HL-60 (cell line): ENCODE data around the gene TRPV5.

Source experiments
- DNase-seq, 2 experiments: peaks; one replicate each; pipeline ENCODE4 v3.0.0-alpha.2; 2010 to 2020; ENCODE audit warnings: low read depth in 1 of 2, low spot score in 1 of 2
- H3K27ac ChIP-seq: fragments of 250-450 bp; sonication (Bioruptor Pico); replicated peaks from 2 replicates; pipeline ENCODE4 v1.5.1; 2020; ENCODE audit warnings: mild to moderate bottlenecking, moderate library complexity
- H3K27me3 ChIP-seq: fragments of 250-450 bp; sonication (Bioruptor Pico); 2 replicates; pipeline ENCODE4 v1.5.1; 2021; ENCODE audit warnings: mild to moderate bottlenecking, moderate library complexity; ENCODE audit not compliant: insufficient read depth, poor library complexity, severe bottlenecking
- H3K4me3 ChIP-seq: replicated peaks from 2 replicates; pipeline ENCODE4 v1.5.1; 2011; ENCODE audit warnings: mild to moderate bottlenecking, control low read depth, low read length; ENCODE audit not compliant: insufficient read depth
- GABPA ChIP-seq: IDR thresholded peaks from 2 replicates; pipeline ENCODE4 v1.6.1; 2012; ENCODE audit warnings: low read depth
- POLR2AphosphoS5 ChIP-seq: IDR thresholded peaks from 2 replicates; pipeline ENCODE4 v1.6.1; 2012; ENCODE audit warnings: low read depth
- SPI1 ChIP-seq: IDR thresholded peaks from 2 replicates; pipeline ENCODE4 v1.6.1; 2012; ENCODE audit warnings: low read depth, mild to moderate bottlenecking, borderline replicate concordance
- TF ChIP-seq, protein P1 (sequence below): IDR thresholded peaks from one replicate; pipeline ENCODE4 v1.5.1; 2011; ENCODE audit warnings: low read length, control low read depth, inconsistent platforms; ENCODE audit not compliant: insufficient read depth
- TF ChIP-seq, protein P2 (sequence below): IDR thresholded peaks from 2 replicates; pipeline ENCODE4 v1.6.1; 2012; ENCODE audit warnings: low read depth; ENCODE audit not compliant: insufficient replicate concordance

The TRPV5 gene

DNA sequence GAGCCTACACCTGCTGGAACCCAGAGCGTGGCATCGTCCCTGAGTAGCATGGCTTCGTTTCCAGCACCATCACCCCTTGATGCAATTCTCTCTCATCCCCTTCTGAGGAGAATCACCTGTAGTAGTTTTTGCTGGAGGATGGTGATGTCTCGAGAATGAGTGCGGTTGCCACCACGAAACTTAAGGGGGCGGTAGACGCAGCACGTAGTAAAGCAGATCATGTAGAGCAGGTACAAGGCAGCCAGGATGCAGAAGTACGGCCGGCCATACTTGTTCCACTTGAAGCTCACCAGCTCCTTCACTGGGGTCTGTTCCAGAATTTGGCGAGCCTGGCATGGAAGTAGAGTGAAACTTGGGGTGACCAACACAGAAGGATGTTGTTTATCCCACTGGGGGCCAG is 8.1 kb downstream of the TRPV5 start:
- DNase-seq = no peak
- Histone ChIP-seq H3K4me3 (no peak overlapping the region), H3K27me3 (no peaks in the 10 kb centered on the region), H3K27ac (no peak overlapping the region)
- TF ChIP-seq POLR2AphosphoS5 = no peak
- TF ChIP-seq GABPA = no peak
- no peak for TF ChIP-seq SPI1
- TF ChIP-seq, protein P1, sequence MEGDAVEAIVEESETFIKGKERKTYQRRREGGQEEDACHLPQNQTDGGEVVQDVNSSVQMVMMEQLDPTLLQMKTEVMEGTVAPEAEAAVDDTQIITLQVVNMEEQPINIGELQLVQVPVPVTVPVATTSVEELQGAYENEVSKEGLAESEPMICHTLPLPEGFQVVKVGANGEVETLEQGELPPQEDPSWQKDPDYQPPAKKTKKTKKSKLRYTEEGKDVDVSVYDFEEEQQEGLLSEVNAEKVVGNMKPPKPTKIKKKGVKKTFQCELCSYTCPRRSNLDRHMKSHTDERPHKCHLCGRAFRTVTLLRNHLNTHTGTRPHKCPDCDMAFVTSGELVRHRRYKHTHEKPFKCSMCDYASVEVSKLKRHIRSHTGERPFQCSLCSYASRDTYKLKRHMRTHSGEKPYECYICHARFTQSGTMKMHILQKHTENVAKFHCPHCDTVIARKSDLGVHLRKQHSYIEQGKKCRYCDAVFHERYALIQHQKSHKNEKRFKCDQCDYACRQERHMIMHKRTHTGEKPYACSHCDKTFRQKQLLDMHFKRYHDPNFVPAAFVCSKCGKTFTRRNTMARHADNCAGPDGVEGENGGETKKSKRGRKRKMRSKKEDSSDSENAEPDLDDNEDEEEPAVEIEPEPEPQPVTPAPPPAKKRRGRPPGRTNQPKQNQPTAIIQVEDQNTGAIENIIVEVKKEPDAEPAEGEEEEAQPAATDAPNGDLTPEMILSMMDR = no peak

DNA sequence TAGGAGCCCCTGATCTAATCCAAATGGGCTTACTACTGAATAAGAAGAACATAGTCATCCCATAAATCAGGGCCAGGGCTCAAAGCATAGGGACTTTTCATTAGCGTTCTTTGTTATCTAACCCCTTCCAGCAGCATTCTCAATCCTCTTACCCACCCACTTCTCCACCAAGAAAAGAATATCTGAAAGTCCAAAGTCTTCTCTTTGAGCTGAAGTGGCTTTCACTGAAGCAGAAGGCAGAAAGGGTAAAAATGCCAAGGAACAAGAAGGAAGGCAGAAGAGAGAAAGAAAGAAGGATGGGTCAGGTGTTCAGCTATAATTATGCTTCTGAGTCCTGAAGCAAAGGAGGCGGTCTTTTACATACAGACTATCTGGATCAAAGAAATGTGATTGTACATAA is 10.2 kb downstream of the TRPV5 start:
- TF ChIP-seq, protein P1 = no peak
- TF ChIP-seq SPI1 (no peak), POLR2AphosphoS5 (no peak), GABPA (no peak)
- TF ChIP-seq, protein P2, sequence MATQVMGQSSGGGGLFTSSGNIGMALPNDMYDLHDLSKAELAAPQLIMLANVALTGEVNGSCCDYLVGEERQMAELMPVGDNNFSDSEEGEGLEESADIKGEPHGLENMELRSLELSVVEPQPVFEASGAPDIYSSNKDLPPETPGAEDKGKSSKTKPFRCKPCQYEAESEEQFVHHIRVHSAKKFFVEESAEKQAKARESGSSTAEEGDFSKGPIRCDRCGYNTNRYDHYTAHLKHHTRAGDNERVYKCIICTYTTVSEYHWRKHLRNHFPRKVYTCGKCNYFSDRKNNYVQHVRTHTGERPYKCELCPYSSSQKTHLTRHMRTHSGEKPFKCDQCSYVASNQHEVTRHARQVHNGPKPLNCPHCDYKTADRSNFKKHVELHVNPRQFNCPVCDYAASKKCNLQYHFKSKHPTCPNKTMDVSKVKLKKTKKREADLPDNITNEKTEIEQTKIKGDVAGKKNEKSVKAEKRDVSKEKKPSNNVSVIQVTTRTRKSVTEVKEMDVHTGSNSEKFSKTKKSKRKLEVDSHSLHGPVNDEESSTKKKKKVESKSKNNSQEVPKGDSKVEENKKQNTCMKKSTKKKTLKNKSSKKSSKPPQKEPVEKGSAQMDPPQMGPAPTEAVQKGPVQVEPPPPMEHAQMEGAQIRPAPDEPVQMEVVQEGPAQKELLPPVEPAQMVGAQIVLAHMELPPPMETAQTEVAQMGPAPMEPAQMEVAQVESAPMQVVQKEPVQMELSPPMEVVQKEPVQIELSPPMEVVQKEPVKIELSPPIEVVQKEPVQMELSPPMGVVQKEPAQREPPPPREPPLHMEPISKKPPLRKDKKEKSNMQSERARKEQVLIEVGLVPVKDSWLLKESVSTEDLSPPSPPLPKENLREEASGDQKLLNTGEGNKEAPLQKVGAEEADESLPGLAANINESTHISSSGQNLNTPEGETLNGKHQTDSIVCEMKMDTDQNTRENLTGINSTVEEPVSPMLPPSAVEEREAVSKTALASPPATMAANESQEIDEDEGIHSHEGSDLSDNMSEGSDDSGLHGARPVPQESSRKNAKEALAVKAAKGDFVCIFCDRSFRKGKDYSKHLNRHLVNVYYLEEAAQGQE = no peak
- H3K27ac ChIP-seq = no peak overlapping the region
- no peak overlapping the region for H3K4me3 ChIP-seq
- no peak for DNase-seq
- no peaks in the 10 kb centered on the region for H3K27me3 ChIP-seq

DNA sequence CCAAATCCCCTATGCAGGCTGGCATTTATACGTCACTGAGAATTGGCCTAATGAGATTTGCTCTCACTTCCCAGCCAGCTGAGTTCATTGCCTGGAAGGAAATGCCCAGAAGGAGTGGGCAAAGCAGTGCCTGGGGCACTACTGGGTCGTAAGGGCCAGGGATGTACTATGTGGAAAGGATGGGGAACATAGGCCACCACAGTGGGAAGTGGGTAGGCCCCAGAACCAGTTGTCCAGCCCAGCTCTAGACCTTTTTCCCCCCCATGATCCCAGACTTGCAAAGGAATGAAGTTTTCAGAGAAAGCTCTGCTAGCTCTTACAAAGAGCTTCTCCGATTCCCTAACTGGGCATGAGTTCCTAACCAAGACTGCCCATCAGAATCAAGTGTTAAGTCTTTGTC is 13.9 kb downstream of the TRPV5 start:
- no peak overlapping the region for H3K4me3 ChIP-seq

More for the DNA sequence above, 13.9 kb downstream of the TRPV5 start:
- TF ChIP-seq GABPA (no peak), POLR2AphosphoS5 (no peak), SPI1 (no peak)
- TF ChIP-seq, protein P2 = no peak
- TF ChIP-seq, protein P1 = no peak
- Histone ChIP-seq H3K27ac (no peak overlapping the region), H3K27me3 (no peaks in the 10 kb centered on the region)
- DNase-seq = no peak
